Measurements from ENCODE around the gene CAPSL.

DNA sequence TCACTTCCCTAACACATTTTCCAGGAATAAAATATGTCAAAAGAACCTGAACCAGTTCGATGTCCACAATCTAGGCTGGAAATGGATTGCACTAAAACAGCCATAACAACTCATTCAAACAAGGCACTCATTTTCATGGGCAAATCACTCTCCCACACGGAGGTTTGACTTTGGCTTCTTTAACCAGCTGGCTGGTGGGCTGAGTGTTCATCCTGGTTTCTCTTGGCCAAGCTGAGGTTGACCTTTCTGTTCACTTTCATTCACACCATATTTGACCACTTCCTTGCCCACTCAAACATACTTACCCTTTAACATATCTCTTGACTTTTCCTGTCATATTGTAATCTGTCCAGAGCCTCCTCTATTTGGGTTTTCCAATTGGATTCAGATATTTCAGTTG, 76.3 kb downstream of the CAPSL start:
- TF ChIP-seq, protein P1, sequence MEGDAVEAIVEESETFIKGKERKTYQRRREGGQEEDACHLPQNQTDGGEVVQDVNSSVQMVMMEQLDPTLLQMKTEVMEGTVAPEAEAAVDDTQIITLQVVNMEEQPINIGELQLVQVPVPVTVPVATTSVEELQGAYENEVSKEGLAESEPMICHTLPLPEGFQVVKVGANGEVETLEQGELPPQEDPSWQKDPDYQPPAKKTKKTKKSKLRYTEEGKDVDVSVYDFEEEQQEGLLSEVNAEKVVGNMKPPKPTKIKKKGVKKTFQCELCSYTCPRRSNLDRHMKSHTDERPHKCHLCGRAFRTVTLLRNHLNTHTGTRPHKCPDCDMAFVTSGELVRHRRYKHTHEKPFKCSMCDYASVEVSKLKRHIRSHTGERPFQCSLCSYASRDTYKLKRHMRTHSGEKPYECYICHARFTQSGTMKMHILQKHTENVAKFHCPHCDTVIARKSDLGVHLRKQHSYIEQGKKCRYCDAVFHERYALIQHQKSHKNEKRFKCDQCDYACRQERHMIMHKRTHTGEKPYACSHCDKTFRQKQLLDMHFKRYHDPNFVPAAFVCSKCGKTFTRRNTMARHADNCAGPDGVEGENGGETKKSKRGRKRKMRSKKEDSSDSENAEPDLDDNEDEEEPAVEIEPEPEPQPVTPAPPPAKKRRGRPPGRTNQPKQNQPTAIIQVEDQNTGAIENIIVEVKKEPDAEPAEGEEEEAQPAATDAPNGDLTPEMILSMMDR (conservative IDR thresholded peaks at IDR 0.05), result no peak
- TF ChIP-seq ZFX (IDR thresholded peaks at IDR 0.05), result no peak
